CD4-positive, alpha-beta T cell treated with Interleukin-17A for 1 hour (primary cell): ENCODE results near the gene SEC14L1.
"Not testable (repeated sequence)": the region's sequence is repeated elsewhere in the genome, so short reads cannot be mapped to it uniquely, and the experiment has no call there.

Source experiments
- DNase-seq: peaks from one replicate; pipeline ENCODE4 v3.0.0-alpha.2; 2020

The SEC14L1 gene

GRCh38 chr17:77242118-77242851, 101.5 kb downstream of the SEC14L1 start:
- DNase-seq: no peak

GRCh38 chr17:77245162-77245926, 104.6 kb downstream of the SEC14L1 start:
- no peak for DNase-seq

GRCh38 chr17:77246110-77247047, 105.6 kb downstream of the SEC14L1 start:
- DNase-seq: peak; percentile 2

GRCh38 chr17:77247048-77247541, 106.3 kb downstream of the SEC14L1 start:
- peak; percentile 83 for DNase-seq

- no peak for DNase-seq
Measured at GRCh38 chr17:77247609-77248008, 106.8 kb downstream of the SEC14L1 start.

- no peak for DNase-seq
Measured at GRCh38 chr17:77248216-77249114, 107.7 kb downstream of the SEC14L1 start.

- DNase-seq: no peak
Measured at GRCh38 chr17:77251622-77252183, 110.9 kb downstream of the SEC14L1 start.

- DNase-seq: not testable (repeated sequence)
Measured at GRCh38 chr17:77252306-77252705, 111.5 kb downstream of the SEC14L1 start.

- DNase-seq: no peak
Measured at GRCh38 chr17:77253611-77254051, 112.9 kb downstream of the SEC14L1 start.

- DNase-seq: no peak
Measured at GRCh38 chr17:77254951-77255825, 114.4 kb downstream of the SEC14L1 start.

- not testable (repeated sequence) for DNase-seq
Measured at GRCh38 chr17:77255970-77256369, 115.2 kb downstream of the SEC14L1 start.

GRCh38 chr17:77256710-77257109, 115.9 kb downstream of the SEC14L1 start:
- no peak for DNase-seq

- no peak for DNase-seq
Measured at GRCh38 chr17:77257169-77257568, 116.4 kb downstream of the SEC14L1 start.

GRCh38 chr17:77257596-77258458, 117.1 kb downstream of the SEC14L1 start:
- DNase-seq: no peak

- DNase-seq: no peak
Measured at GRCh38 chr17:77258638-77259037, 117.9 kb downstream of the SEC14L1 start.

GRCh38 chr17:77264617-77265230, 124.0 kb downstream of the SEC14L1 start:
- DNase-seq: no peak

- DNase-seq: no peak
Measured at GRCh38 chr17:77266213-77266612, 125.4 kb downstream of the SEC14L1 start.
